ENCODE data around the gene ANO8. TPM values are rescaled to one million over a fixed set of nuclear protein-coding genes. Genes with fewer than 3 reads are reported as not detected.

The ANO8 gene
- polyA plus RNA-seq, 1 of the 3 experiments (the other 2 are of a cell fraction) = 7.8 TPM

DNA sequence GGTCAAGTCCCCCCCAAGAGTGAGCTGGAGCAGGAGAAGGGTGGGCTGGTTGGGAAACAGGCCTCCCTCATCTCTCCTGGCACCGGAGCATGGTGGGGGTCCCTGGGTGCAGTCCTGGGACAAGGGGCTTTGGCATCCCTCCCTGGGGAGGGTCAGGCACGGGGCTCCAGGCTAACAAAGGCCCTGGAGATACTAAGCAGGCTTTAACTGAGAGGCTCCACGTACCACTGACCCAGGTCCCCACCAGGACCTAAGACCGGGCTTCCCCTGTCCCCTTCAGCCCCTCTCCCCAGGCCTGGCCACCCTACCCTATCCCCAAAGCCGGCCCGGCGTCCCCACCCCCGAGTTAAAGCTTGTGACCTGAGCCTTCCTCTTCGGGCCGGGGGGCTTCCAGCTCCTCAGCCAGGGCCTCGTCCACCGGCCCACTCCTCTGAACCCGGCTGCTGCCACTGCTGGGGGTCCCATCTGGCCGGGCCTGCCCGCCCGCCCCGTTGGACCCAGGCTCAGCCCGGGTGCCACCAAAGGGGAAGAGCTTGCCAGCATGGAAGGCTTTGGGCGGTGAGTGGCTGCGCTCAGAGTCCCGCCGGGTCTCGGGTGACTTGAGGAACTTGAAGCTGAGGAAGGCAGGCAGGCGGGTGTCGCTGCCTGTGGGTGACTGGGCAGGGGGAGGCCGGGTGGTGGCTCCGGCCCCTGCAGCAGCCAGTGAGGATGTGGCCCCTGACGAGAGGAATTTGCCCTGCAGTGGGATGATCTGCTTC is 10.1 kb downstream of the ANO8 start:
- TF ChIP-seq, protein P1, sequence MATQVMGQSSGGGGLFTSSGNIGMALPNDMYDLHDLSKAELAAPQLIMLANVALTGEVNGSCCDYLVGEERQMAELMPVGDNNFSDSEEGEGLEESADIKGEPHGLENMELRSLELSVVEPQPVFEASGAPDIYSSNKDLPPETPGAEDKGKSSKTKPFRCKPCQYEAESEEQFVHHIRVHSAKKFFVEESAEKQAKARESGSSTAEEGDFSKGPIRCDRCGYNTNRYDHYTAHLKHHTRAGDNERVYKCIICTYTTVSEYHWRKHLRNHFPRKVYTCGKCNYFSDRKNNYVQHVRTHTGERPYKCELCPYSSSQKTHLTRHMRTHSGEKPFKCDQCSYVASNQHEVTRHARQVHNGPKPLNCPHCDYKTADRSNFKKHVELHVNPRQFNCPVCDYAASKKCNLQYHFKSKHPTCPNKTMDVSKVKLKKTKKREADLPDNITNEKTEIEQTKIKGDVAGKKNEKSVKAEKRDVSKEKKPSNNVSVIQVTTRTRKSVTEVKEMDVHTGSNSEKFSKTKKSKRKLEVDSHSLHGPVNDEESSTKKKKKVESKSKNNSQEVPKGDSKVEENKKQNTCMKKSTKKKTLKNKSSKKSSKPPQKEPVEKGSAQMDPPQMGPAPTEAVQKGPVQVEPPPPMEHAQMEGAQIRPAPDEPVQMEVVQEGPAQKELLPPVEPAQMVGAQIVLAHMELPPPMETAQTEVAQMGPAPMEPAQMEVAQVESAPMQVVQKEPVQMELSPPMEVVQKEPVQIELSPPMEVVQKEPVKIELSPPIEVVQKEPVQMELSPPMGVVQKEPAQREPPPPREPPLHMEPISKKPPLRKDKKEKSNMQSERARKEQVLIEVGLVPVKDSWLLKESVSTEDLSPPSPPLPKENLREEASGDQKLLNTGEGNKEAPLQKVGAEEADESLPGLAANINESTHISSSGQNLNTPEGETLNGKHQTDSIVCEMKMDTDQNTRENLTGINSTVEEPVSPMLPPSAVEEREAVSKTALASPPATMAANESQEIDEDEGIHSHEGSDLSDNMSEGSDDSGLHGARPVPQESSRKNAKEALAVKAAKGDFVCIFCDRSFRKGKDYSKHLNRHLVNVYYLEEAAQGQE (IDR thresholded peaks at IDR 0.05; ENCODE audit: low read depth, low read length) = no peak
- TF ChIP-seq SIN3A (IDR thresholded peaks at IDR 0.05; ENCODE audit: borderline replicate concordance, low read depth, low read length) (no peak), JUND (IDR thresholded peaks at IDR 0.05) (no peak), SMC3 (IDR thresholded peaks at IDR 0.05; ENCODE audit: low read depth, low read length) (no peak), ELF1 (IDR thresholded peaks at IDR 0.05) (no peak), CHD2 (IDR thresholded peaks at IDR 0.05; ENCODE audit: low read length, partially characterized antibody) (no peak), YY1 (IDR thresholded peaks at IDR 0.05; ENCODE audit: low read depth) (no peak), FOXJ3 (CRISPR knock-in tag; IDR thresholded peaks at IDR 0.05) (no peak), TAF1 (IDR thresholded peaks at IDR 0.05; ENCODE audit: borderline replicate concordance, low read depth, low read length) (no peak), EP300 (IDR thresholded peaks at IDR 0.05; ENCODE audit: borderline replicate concordance in 1 of 2, low read depth in 1 of 2, low read length in 1 of 2) (no peak), RXRA (IDR thresholded peaks at IDR 0.05; ENCODE audit: borderline replicate concordance, low read depth) (no peak), RFX5 (IDR thresholded peaks at IDR 0.05; ENCODE audit: low read length) (no peak), GABPA (IDR thresholded peaks at IDR 0.05; ENCODE audit: low read depth) (no peak), NRF1 (IDR thresholded peaks at IDR 0.05; ENCODE audit: low read depth, low read length) (no peak), NFIC (IDR thresholded peaks at IDR 0.05; ENCODE audit: borderline replicate concordance) (no peak), FOSL2 (IDR thresholded peaks at IDR 0.05; ENCODE audit: borderline replicate concordance, low read depth) (no peak)
- TF ChIP-seq, protein P2, sequence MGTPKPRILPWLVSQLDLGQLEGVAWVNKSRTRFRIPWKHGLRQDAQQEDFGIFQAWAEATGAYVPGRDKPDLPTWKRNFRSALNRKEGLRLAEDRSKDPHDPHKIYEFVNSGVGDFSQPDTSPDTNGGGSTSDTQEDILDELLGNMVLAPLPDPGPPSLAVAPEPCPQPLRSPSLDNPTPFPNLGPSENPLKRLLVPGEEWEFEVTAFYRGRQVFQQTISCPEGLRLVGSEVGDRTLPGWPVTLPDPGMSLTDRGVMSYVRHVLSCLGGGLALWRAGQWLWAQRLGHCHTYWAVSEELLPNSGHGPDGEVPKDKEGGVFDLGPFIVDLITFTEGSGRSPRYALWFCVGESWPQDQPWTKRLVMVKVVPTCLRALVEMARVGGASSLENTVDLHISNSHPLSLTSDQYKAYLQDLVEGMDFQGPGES (IDR thresholded peaks at IDR 0.05; ENCODE audit: low read depth, low read length) = no peak
- TF ChIP-seq, protein P3, sequence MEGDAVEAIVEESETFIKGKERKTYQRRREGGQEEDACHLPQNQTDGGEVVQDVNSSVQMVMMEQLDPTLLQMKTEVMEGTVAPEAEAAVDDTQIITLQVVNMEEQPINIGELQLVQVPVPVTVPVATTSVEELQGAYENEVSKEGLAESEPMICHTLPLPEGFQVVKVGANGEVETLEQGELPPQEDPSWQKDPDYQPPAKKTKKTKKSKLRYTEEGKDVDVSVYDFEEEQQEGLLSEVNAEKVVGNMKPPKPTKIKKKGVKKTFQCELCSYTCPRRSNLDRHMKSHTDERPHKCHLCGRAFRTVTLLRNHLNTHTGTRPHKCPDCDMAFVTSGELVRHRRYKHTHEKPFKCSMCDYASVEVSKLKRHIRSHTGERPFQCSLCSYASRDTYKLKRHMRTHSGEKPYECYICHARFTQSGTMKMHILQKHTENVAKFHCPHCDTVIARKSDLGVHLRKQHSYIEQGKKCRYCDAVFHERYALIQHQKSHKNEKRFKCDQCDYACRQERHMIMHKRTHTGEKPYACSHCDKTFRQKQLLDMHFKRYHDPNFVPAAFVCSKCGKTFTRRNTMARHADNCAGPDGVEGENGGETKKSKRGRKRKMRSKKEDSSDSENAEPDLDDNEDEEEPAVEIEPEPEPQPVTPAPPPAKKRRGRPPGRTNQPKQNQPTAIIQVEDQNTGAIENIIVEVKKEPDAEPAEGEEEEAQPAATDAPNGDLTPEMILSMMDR (IDR thresholded peaks at IDR 0.05) = no peak
- TF ChIP-seq, protein P4, sequence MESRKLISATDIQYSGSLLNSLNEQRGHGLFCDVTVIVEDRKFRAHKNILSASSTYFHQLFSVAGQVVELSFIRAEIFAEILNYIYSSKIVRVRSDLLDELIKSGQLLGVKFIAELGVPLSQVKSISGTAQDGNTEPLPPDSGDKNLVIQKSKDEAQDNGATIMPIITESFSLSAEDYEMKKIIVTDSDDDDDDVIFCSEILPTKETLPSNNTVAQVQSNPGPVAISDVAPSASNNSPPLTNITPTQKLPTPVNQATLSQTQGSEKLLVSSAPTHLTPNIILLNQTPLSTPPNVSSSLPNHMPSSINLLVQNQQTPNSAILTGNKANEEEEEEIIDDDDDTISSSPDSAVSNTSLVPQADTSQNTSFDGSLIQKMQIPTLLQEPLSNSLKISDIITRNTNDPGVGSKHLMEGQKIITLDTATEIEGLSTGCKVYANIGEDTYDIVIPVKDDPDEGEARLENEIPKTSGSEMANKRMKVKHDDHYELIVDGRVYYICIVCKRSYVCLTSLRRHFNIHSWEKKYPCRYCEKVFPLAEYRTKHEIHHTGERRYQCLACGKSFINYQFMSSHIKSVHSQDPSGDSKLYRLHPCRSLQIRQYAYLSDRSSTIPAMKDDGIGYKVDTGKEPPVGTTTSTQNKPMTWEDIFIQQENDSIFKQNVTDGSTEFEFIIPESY (IDR thresholded peaks at IDR 0.05; ENCODE audit: borderline replicate concordance, low read depth) = no peak
- TF ChIP-seq, protein P5, sequence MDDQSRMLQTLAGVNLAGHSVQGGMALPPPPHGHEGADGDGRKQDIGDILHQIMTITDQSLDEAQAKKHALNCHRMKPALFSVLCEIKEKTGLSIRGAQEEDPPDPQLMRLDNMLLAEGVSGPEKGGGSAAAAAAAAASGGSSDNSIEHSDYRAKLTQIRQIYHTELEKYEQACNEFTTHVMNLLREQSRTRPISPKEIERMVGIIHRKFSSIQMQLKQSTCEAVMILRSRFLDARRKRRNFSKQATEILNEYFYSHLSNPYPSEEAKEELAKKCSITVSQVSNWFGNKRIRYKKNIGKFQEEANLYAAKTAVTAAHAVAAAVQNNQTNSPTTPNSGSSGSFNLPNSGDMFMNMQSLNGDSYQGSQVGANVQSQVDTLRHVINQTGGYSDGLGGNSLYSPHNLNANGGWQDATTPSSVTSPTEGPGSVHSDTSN (IDR thresholded peaks at IDR 0.05) = no peak
- no peaks in the 10 kb centered on the region for H3F3A ChIP-seq (replicated peaks; ENCODE audit: insufficient read depth)
- no peak overlapping the region; a peak in 1 of 4 replicates for H3K27ac ChIP-seq (ENCODE audit: low read depth in 2 of 2, low read length in 1 of 2)
- ChIA-PET CTCF (interaction anchor here (0.9 to 1.5 kb wide), 3 partner anchors 9 to 19 kb away, joined by 3 to 8 read pairs (median 3); partner anchors contain the start of genes ANO8 and MRPL34), POLR2A (interaction anchor here (0.7 to 1.0 kb wide), 2 partner anchors 17 to 666 kb away, joined by 3 read pairs; no protein-coding TSS in a partner anchor)
- WGBS (ENCODE audit: low lambda C conversion rate) = 94% methylated on average over 15 of the region's 28 CpGs
- H4K20me1 ChIP-seq (ENCODE audit: insufficient read depth) = no peaks in the 10 kb centered on the region
- H3K9me2 ChIP-seq = no peaks in the 10 kb centered on the region
- no peak overlapping the region for H3K9ac ChIP-seq
- peaks cover 0 to 35% of the 10 kb centered on the region in 2 experiments for H3K36me3 ChIP-seq (replicated peaks in 1 of 2; ENCODE audit: control insufficient read depth in 1 of 2, insufficient read depth in 2 of 2, low read length in 1 of 2)
- no peak overlapping the region for H2AFZ ChIP-seq (ENCODE audit: low read depth)
- no peak overlapping the region for H3K4me2 ChIP-seq
- no peaks in the 10 kb centered on the region for H3K79me2 ChIP-seq (ENCODE audit: insufficient read depth)
- H3K4me1 ChIP-seq (ENCODE audit: control insufficient read depth in 1 of 2, insufficient read depth in 2 of 2, low read depth in 1 of 2, low read length in 1 of 2) = no peaks in the 10 kb centered on the region
- H3K27me3 ChIP-seq (ENCODE audit: insufficient read depth) = no peaks in the 10 kb centered on the region
- DNase-seq = no peak
- H3K9me3 ChIP-seq = no peaks in the 10 kb centered on the region
- H3K4me3 ChIP-seq (ENCODE audit: low read depth in 2 of 2, low read length in 1 of 2) = no peak overlapping the region

Measured in SK-N-SH (cell line).